ENCODE measurements around the gene PPAT. TPM values are rescaled to one million over a fixed set of nuclear protein-coding genes. Genes with fewer than 3 reads are reported as not detected.

The PPAT gene
- total RNA-seq (1 to 10 TPM; 6.4 to 9.5 TPM), polyA plus RNA-seq (ENCODE audit: insufficient read length in 6 of 6) (10 to 100 TPM; 20.5 to 30.0 (median 22.9) TPM)
- long read RNA-seq, donor 1, transcript PPAT-201 (11 exons, 3,682 nt) = major isoform, 6 of 109 reads
- long read RNA-seq, donor 1, partial matches to known transcripts = 97 of 109 reads
- long read RNA-seq, donor 1, other reads (novel, unspliced or antisense) = 5 of 109 reads
- long read RNA-seq, donor 2, full-length matches to known transcripts = 6 of 6 reads
- long read RNA-seq, donor 2, partial matches to known transcripts = 0 of 6 reads
- long read RNA-seq, donor 2, other reads (novel, unspliced or antisense) = 0 of 6 reads
- long read RNA-seq, donor 3, partial matches to known transcripts = 7 of 7 reads
- long read RNA-seq, donor 3, other reads (novel, unspliced or antisense) = 0 of 7 reads
- long read RNA-seq, donor 4, partial matches to known transcripts = 0 of 2 reads
- long read RNA-seq, donor 4, other reads (novel, unspliced or antisense) = 1 of 2 reads
- long read RNA-seq, donor 5, partial matches to known transcripts = 0 of 2 reads
- long read RNA-seq, donor 5, other reads (novel, unspliced or antisense) = 0 of 2 reads
- long read RNA-seq, donor 6, transcript PPAT-201 (11 exons, 3,682 nt) = major isoform, 8 of 118 reads
- long read RNA-seq, donor 6, partial matches to known transcripts = 75 of 118 reads
- long read RNA-seq, donor 6, other reads (novel, unspliced or antisense) = 35 of 118 reads
- long read RNA-seq, donor 7, partial matches to known transcripts = 0 of 4 reads
- long read RNA-seq, donor 7, other reads (novel, unspliced or antisense) = 0 of 4 reads
- long read RNA-seq, donor 8, transcript PPAT-201 (11 exons, 3,682 nt) = major isoform, 5 of 114 reads
- long read RNA-seq, donor 8, partial matches to known transcripts = 65 of 114 reads
- long read RNA-seq, donor 8, other reads (novel, unspliced or antisense) = 44 of 114 reads
- long read RNA-seq, donor 9 = 0 reads
- long read RNA-seq, donor 10, partial matches to known transcripts = 1 of 3 reads
- long read RNA-seq, donor 10, other reads (novel, unspliced or antisense) = 0 of 3 reads
- long read RNA-seq, donor 11, partial matches to known transcripts = 0 of 5 reads
- long read RNA-seq, donor 11, other reads (novel, unspliced or antisense) = 0 of 5 reads
- long read RNA-seq, donor 12, partial matches to known transcripts = 0 of 3 reads
- long read RNA-seq, donor 12, other reads (novel, unspliced or antisense) = 0 of 3 reads

DNA sequence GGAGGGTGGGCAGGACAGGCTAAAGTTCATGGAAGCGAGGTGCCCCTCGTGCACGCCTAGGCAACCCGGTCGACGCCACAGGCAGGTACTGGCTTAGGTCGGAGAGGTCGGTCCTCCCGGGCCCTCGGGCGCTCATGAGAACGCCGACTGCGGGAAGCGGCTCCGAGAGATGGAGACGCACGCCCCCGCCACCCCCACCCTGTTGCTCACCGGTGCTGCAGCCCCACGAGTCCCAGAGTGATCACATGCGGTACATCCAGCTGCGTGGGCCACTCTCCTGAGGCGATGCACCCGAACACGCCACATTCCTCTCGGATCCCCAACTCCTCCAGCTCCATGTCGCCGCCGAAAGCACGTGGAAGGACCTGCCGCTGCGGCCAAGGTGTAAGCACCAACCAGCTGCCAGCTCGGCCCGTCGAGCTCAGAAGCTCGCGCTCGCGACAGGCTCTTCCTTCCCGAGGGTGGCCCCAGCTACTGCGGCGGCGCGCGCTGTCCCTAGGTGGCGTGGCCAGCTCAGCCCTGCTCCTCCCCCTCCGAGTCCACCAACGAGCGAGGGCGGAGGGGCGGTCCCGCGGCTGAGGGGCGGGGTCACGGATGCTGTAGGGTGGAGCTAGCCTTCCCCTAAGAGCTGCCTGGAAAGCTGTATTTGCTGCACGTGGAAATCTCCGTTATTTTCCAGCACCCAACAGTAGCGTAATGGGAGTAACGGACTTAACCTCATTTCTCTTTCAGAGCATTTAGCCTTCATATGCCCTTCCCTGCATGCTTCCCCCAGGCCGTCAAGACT lies at the start of gene PPAT:
Gene PPAT (minus strand): TSS at position 476 of the 787 bp plus-strand sequence. CDS start 138 bp downstream, at position 338.
- ATAC-seq = peak; percentile 94
- intact Hi-C loops (cut with DNase I) = no loop called here
- H3K27me3 ChIP-seq = no peaks in the 10 kb centered on the region
- peak within 1 kb of the TSS; percentile 94 to 95 for H3K27ac ChIP-seq
- H3K4me3 ChIP-seq = peak within 1 kb of the TSS; percentile 77 to 80
- TF ChIP-seq, protein P1, sequence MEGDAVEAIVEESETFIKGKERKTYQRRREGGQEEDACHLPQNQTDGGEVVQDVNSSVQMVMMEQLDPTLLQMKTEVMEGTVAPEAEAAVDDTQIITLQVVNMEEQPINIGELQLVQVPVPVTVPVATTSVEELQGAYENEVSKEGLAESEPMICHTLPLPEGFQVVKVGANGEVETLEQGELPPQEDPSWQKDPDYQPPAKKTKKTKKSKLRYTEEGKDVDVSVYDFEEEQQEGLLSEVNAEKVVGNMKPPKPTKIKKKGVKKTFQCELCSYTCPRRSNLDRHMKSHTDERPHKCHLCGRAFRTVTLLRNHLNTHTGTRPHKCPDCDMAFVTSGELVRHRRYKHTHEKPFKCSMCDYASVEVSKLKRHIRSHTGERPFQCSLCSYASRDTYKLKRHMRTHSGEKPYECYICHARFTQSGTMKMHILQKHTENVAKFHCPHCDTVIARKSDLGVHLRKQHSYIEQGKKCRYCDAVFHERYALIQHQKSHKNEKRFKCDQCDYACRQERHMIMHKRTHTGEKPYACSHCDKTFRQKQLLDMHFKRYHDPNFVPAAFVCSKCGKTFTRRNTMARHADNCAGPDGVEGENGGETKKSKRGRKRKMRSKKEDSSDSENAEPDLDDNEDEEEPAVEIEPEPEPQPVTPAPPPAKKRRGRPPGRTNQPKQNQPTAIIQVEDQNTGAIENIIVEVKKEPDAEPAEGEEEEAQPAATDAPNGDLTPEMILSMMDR (IDR thresholded peaks at IDR 0.05) = peak; percentile 12 to 59
- H3K36me3 ChIP-seq = no peaks in the 10 kb centered on the region
- H3K9me3 ChIP-seq = no peaks in the 10 kb centered on the region
- H3K4me1 ChIP-seq = peaks cover 0 to 28% of the 10 kb centered on the region in 2 donors
- DNase-seq = peak; percentile 99 to 100 (median 99)

DNA sequence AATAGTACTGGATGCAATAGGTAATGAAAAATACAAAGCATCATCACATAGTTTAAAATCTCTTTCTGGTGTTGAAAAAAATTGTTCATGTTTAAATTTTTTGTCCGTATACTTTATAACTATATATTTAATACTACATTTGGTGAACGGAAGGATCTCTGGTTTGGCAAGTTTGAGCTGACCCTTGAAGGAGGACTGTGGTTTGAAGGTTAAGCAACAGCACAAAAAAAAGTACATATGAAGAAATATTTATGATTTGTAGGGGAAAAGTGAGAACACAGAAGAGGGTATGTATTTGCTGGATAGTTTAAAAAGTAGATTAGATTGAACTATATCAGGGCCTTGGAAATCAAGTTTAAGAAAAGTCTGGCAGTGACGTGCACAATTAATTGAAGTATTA lies 45.3 kb upstream of the PPAT start:
- TF ChIP-seq, protein P1 (IDR thresholded peaks at IDR 0.05) = no peak
- DNase-seq (no peak), ATAC-seq (no peak)
- intact Hi-C loops (cut with DNase I) = no loop called here
- Histone ChIP-seq H3K27ac (no peak overlapping the region), H3K4me1 (no peaks in the 10 kb centered on the region), H3K4me3 (no peak overlapping the region), H3K9me3 (no peaks in the 10 kb centered on the region), H3K36me3 (peaks cover 0 to 98% of the 10 kb centered on the region in 2 donors), H3K27me3 (no peaks in the 10 kb centered on the region)

DNA sequence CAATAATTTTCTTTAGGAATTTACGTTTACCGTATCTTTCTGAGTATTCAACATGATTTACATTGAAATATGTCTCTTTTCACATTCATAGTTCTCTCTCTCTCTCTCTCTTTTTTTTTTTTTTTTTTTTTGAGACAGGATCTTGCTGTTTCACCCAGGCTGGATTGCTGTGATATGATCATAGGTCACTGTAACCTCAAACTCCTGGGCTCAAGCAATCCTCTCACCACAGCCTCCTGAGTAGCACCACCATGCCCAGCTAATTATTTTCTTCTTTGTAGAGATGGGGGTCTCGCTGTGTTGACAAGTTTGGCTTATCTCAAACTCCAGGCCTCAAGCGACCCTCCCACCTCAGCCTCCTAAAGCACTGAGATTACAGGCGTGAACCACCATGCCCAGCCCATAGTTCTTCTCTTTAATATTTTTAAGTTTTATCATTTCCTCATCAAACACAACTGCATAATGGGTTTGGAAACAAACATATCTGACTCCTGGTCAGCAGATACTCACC lies 41.8 kb upstream of the PPAT start:
- peaks cover 0 to 98% of the 10 kb centered on the region in 2 donors for H3K36me3 ChIP-seq
- ATAC-seq (no peak), DNase-seq (no peak)
- TF ChIP-seq, protein P1 (IDR thresholded peaks at IDR 0.05) = no peak
- no peak overlapping the region for H3K4me3 ChIP-seq
- intact Hi-C loops (cut with DNase I) = no loop called here
- no peak overlapping the region for H3K27ac ChIP-seq
- H3K9me3 ChIP-seq = no peaks in the 10 kb centered on the region
- H3K4me1 ChIP-seq = no peaks in the 10 kb centered on the region
- H3K27me3 ChIP-seq = no peaks in the 10 kb centered on the region

DNA sequence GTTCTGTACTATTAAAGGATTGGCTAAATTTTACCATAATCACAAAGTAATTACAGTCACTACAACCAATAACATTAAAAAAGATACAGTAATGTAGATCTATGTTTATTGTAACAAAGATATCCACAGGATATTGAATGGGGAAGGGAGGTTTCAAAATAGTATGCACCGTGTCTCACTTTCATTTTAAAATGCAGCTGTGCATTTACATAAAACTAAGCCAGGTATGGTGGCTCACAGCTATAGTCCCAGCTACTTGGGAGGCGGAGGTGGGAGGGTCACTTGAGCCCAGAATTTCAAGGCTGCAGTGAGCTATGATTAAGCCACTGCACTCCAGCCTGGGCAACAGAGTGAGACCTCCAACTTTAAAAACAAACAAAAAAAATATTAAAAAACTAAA lies 40.5 kb upstream of the PPAT start:
- Histone ChIP-seq H3K27ac (no peak overlapping the region), H3K9me3 (no peaks in the 10 kb centered on the region), H3K27me3 (no peaks in the 10 kb centered on the region), H3K4me1 (no peaks in the 10 kb centered on the region), H3K36me3 (peaks cover 0 to 100% of the 10 kb centered on the region in 2 donors), H3K4me3 (no peak overlapping the region)
- DNase-seq (no peak), ATAC-seq (no peak)
- intact Hi-C loops (cut with DNase I) = no loop called here
- TF ChIP-seq, protein P1 (IDR thresholded peaks at IDR 0.05) = no peak
